Astrocyte (in vitro differentiated cells and primary cell): Measurements from ENCODE around the gene MLKL. TPM values are rescaled to one million over a fixed set of nuclear protein-coding genes. Genes with fewer than 3 reads are reported as not detected.

Experiments used
- DNase-seq: peaks from one replicate; pipeline ENCODE4 v3.0.0-alpha.2; 2010; ENCODE audit warnings: low read depth
- FAIRE-seq: peaks from 2 replicates; lab custom pipeline; 2011; peaks lifted over from hg19 to GRCh38; lab: Jason Lieb, UNC
- H2AFZ ChIP-seq: 2 replicates; pipeline ENCODE4 v1.6.0; 2012; ENCODE audit warnings: low read depth, low read length, inconsistent platforms
- H3K27ac ChIP-seq: 2 replicates; pipeline ENCODE4 v1.5.1; 2011; ENCODE audit warnings: low read depth, low read length, inconsistent platforms
- H3K27me3 ChIP-seq: 2 replicates; pipeline ENCODE4 v1.6.0; 2011; ENCODE audit warnings: low read length, inconsistent platforms; ENCODE audit not compliant: insufficient read depth
- H3K36me3 ChIP-seq: 2 replicates; pipeline ENCODE4 v1.5.1; 2011; ENCODE audit warnings: low read length, inconsistent platforms; ENCODE audit not compliant: insufficient read depth
- H3K4me1 ChIP-seq: 2 replicates; pipeline ENCODE4 v1.5.1; 2011; ENCODE audit warnings: low read length, inconsistent platforms; ENCODE audit not compliant: insufficient read depth
- H3K4me2 ChIP-seq: 2 replicates; pipeline ENCODE4 v1.6.0; 2012; ENCODE audit warnings: low read length, inconsistent platforms
- H3K4me3 ChIP-seq: 2 replicates; pipeline ENCODE4 v1.5.1; 2011; ENCODE audit warnings: low read depth, mild to moderate bottlenecking, low read length, inconsistent platforms; ENCODE audit not compliant: insufficient read depth
- H3K79me2 ChIP-seq: 2 replicates; pipeline ENCODE4 v1.6.0; 2012; ENCODE audit warnings: mild to moderate bottlenecking, low read length, inconsistent platforms; ENCODE audit not compliant: insufficient read depth
- H3K9ac ChIP-seq: 2 replicates; pipeline ENCODE4 v1.6.0; 2012; ENCODE audit warnings: mild to moderate bottlenecking, low read length, inconsistent platforms
- H3K9me3 ChIP-seq: 2 replicates; pipeline ENCODE4 v1.5.1; 2012; ENCODE audit warnings: low read depth, mild to moderate bottlenecking, low read length, inconsistent platforms; ENCODE audit not compliant: insufficient read depth
- H4K20me1 ChIP-seq: 2 replicates; pipeline ENCODE4 v1.6.0; 2012; ENCODE audit warnings: low read length, inconsistent platforms; ENCODE audit not compliant: insufficient read depth
- H3K27ac Mint-ChIP-seq: one replicate; pipeline ENCODE4 v1.8.0; 2021; ENCODE audit warnings: mild to moderate bottlenecking, mixed read lengths; ENCODE audit not compliant: unreplicated experiment
- H3K27me3 Mint-ChIP-seq: one replicate; pipeline ENCODE4 v1.8.0; 2021; ENCODE audit warnings: low read depth, mixed read lengths; ENCODE audit not compliant: unreplicated experiment
- H3K36me3 Mint-ChIP-seq: one replicate; pipeline ENCODE4 v1.8.0; 2021; ENCODE audit warnings: low read depth, mixed read lengths; ENCODE audit not compliant: unreplicated experiment
- H3K4me1 Mint-ChIP-seq: one replicate; pipeline ENCODE4 v1.8.0; 2021; ENCODE audit warnings: low read depth, mixed read lengths; ENCODE audit not compliant: unreplicated experiment
- H3K4me3 Mint-ChIP-seq: one replicate; pipeline ENCODE4 v1.8.0; 2021; ENCODE audit warnings: mild to moderate bottlenecking, moderate library complexity, mixed read lengths; ENCODE audit not compliant: unreplicated experiment
- H3K9me3 Mint-ChIP-seq: one replicate; pipeline ENCODE4 v1.8.0; 2021; ENCODE audit warnings: mild to moderate bottlenecking, mixed read lengths; ENCODE audit not compliant: unreplicated experiment
- CTCF ChIP-seq: IDR thresholded peaks from 2 replicates; pipeline ENCODE4 v1.5.1; 2011; ENCODE audit warnings: low read depth, mild to moderate bottlenecking, inconsistent platforms, low read length, moderate library complexity; ENCODE audit not compliant: insufficient read depth
- EZH2 ChIP-seq: IDR thresholded peaks from 2 replicates; pipeline ENCODE4 v1.6.1; 2012; ENCODE audit warnings: mild to moderate bottlenecking, low read length, inconsistent platforms; ENCODE audit not compliant: insufficient read depth
- total RNA-seq: library from RNA; stranded (reverse); gene quantifications from 2 replicates; pipeline ENCODE4 v1.2.1, GENCODE V29; 2021

The MLKL gene
- total RNA-seq, 1 donor from 2014 or later = 6.2 TPM

DNA sequence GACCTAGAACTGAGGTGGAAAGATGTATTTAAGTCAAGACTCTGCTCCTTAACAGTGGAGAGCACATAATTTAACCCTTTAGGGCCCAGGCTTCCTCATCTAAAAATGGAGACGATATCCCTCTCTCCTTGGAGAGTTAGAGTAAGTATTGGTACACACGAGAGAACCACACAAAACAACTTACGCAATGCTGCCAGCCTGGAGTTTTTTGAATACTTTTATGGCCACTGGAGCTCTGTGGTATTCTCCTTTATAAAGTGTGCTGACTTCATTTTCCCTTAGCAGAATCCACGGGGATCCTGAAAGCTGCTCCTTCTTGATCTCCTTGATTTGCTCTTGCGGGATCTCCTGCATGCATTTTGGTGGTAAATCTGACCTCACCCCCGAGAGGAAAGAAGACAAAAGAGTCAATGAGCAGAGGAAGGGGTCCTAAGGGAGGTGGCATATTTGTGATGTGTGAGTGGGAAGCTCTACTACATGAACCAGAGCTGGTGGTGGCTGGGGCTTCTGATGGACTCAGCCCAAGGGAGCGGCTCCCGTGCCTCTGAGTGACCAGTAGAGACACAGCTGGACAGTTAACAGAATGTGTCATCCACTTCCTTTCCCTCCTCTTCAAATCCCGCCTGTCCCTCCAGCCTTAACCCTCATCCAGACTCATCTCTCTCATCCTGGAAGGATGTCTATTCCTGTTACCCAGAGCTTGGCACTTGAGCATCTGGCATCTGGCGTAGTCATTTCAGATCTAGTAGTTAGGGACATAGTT is 9.4 kb downstream of the MLKL start:
- FAIRE-seq = no peak
- no peak for DNase-seq
- H3K27me3 ChIP-seq = no peaks in the 10 kb centered on the region

DNA sequence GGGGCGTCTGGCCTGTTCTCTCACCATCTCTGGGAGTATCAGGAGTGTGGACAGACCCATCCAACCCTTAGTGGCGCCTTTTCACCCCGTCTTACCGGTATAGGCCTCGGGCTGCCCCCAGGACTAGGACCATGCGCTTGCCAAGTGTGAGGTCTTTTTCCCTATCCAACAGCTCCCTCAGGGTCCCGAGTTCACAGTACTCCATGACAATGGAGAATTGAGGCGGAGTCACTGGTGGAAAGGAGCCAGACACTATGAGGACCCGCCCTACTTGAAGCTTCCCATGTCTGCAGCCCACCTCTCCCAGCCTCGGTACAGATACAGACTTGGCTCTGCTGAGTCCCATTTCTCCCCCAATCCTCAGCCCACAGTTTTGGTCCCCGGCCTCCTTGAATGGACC is 18.1 kb downstream of the MLKL start:
- Mint-ChIP-seq H3K27me3 (no peaks in the 10 kb centered on the region), H3K9me3 (no peaks in the 10 kb centered on the region), H3K36me3 (peaks cover 2% of the 10 kb centered on the region), H3K4me3 (no peak overlapping the region), H3K4me1 (no peaks in the 10 kb centered on the region), H3K27ac (no peak overlapping the region)
- Histone ChIP-seq H3K4me1 (no peaks in the 10 kb centered on the region), H3K36me3 (no peaks in the 10 kb centered on the region), H4K20me1 (no peaks in the 10 kb centered on the region), H3K27me3 (no peaks in the 10 kb centered on the region), H3K27ac (no peak overlapping the region), H3K9ac (no peak overlapping the region), H2AFZ (no peak overlapping the region), H3K4me3 (no peak overlapping the region), H3K9me3 (no peaks in the 10 kb centered on the region), H3K79me2 (no peaks in the 10 kb centered on the region), H3K4me2 (no peak overlapping the region)
- DNase-seq (no peak), FAIRE-seq (no peak)
- TF ChIP-seq EZH2 (no peak), CTCF (no peak)

More for the DNA sequence above, 9.4 kb downstream of the MLKL start:
- Histone ChIP-seq H3K4me3 (no peak overlapping the region), H3K4me1 (no peaks in the 10 kb centered on the region), H4K20me1 (no peaks in the 10 kb centered on the region), H3K9me3 (no peaks in the 10 kb centered on the region), H3K36me3 (peaks cover 10% of the 10 kb centered on the region), H3K9ac (no peak overlapping the region), H3K4me2 (no peak overlapping the region), H3K79me2 (no peaks in the 10 kb centered on the region), H3K27ac (no peak overlapping the region), H2AFZ (no peak overlapping the region)
- TF ChIP-seq CTCF = no peak
- no peak for TF ChIP-seq EZH2
- peaks cover 7% of the 10 kb centered on the region for H3K36me3 Mint-ChIP-seq
- no peak overlapping the region for H3K4me3 Mint-ChIP-seq
- H3K27ac Mint-ChIP-seq = no peak overlapping the region
- H3K9me3 Mint-ChIP-seq = no peaks in the 10 kb centered on the region
- no peaks in the 10 kb centered on the region for H3K27me3 Mint-ChIP-seq
- peaks cover under 1% of the 10 kb centered on the region for H3K4me1 Mint-ChIP-seq

DNA sequence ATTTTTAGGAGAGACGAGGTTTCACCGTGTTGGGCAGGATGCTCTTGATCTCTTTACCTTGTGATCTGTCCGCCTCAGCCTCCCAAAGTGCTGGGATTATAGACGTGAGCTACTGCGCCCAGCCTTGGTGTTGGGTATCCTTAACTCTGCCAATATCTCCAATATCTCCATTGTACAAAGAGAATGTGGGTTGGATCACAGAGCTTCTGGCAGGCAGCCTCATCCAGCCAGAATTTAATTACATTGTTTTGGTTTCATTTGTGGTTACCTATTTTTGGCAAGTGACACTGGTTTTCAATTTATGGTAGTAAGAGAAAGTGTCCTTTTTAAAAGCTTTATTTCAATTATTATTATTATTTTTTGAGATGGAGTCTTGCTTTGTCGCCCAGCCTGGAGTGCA is 20.0 kb downstream of the MLKL start:
- DNase-seq (no peak), FAIRE-seq (no peak)
- Mint-ChIP-seq H3K4me3 (no peak overlapping the region), H3K36me3 (no peaks in the 10 kb centered on the region), H3K9me3 (no peaks in the 10 kb centered on the region), H3K27ac (no peak overlapping the region), H3K4me1 (no peaks in the 10 kb centered on the region), H3K27me3 (peaks cover under 1% of the 10 kb centered on the region)
- no peaks in the 10 kb centered on the region for H3K4me1 ChIP-seq
- no peak overlapping the region for H3K9ac ChIP-seq
- H3K27ac ChIP-seq = no peak overlapping the region
- no peaks in the 10 kb centered on the region for H4K20me1 ChIP-seq
- H3K9me3 ChIP-seq = no peaks in the 10 kb centered on the region
- H2AFZ ChIP-seq = no peak overlapping the region
- no peaks in the 10 kb centered on the region for H3K36me3 ChIP-seq
- no peaks in the 10 kb centered on the region for H3K27me3 ChIP-seq
- H3K4me2 ChIP-seq = no peak overlapping the region
- no peak overlapping the region for H3K4me3 ChIP-seq
- H3K79me2 ChIP-seq = no peaks in the 10 kb centered on the region
- no peak for TF ChIP-seq EZH2
